ENCODE measurements around the gene DNAI4. TPM values are rescaled to one million over a fixed set of nuclear protein-coding genes. Genes with fewer than 3 reads are reported as not detected.
"Not testable (repeated sequence)": the region's sequence is repeated elsewhere in the genome, so short reads cannot be mapped to it uniquely, and the experiment has no call there.

The DNAI4 gene, protein sequence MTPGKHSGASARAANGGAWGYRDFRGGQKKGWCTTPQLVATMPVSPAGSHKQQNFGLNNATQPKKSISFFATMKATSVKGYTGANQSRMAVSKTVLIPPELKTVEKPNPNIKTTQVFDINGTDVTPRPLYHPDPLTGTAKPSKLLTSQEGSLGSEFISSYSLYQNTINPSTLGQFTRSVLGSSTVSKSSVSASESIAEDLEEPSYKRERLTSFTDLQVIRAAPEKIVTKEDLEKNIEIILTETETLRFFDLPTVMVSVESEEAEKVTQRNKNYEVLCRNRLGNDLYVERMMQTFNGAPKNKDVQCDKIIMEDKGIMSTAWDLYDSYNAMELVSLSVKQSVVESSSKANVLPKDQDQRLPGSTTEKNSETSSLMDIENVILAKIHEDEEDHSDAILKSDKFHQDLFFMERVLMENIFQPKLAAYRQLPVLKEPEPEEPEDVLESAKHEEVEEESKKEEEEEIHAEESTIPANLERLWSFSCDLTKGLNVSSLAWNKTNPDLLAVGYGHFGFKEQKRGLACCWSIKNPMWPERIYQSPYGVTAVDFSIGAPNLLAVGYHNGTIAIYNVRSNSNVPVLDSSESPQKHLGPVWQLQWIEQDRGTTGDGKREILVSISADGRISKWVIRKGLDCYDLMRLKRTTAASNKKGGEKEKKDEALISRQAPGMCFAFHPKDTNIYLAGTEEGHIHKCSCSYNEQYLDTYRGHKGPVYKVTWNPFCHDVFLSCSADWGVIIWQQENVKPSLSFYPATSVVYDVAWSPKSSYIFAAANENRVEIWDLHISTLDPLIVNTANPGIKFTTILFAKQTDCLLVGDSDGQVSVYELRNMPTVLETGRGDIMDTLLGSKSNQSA
- total RNA-seq (ENCODE audit: unreplicated experiment) = 5.1 TPM
- long read RNA-seq, partial matches to known transcripts = 0 of 2 reads
- long read RNA-seq, other reads (novel, unspliced or antisense) = 2 of 2 reads

GRCh38 chr1:66924756-66925557 lies at the start of gene DNAI4, which contains the start of gene MIER1:
Gene DNAI4, minus strand, starts transcription at chr1:66924856. Its CDS starts 25 bp downstream, at chr1:66924831.
Gene MIER1, plus strand, starts transcription at chr1:66924990. Its CDS starts 39 bp downstream, at chr1:66925029.
- peaks cover 22% of the 10 kb centered on the region for H3K4me1 Mint-ChIP-seq (ENCODE audit: unreplicated experiment)
- peak within 1 kb of the TSS; percentile 95 for H3K4me3 Mint-ChIP-seq (ENCODE audit: unreplicated experiment)
- peaks cover 13% of the 10 kb centered on the region for H3K27me3 Mint-ChIP-seq (ENCODE audit: unreplicated experiment)
- peaks cover 5% of the 10 kb centered on the region for H3K36me3 Mint-ChIP-seq (ENCODE audit: low read depth, unreplicated experiment)
- peak; percentile 98 for DNase-seq (ENCODE audit: low spot score)
- peak within 1 kb of the TSS; percentile 94 for H3K27ac Mint-ChIP-seq (ENCODE audit: unreplicated experiment)
- H3K9me3 Mint-ChIP-seq (ENCODE audit: unreplicated experiment) = no peaks in the 10 kb centered on the region
- TF ChIP-seq, protein P1, sequence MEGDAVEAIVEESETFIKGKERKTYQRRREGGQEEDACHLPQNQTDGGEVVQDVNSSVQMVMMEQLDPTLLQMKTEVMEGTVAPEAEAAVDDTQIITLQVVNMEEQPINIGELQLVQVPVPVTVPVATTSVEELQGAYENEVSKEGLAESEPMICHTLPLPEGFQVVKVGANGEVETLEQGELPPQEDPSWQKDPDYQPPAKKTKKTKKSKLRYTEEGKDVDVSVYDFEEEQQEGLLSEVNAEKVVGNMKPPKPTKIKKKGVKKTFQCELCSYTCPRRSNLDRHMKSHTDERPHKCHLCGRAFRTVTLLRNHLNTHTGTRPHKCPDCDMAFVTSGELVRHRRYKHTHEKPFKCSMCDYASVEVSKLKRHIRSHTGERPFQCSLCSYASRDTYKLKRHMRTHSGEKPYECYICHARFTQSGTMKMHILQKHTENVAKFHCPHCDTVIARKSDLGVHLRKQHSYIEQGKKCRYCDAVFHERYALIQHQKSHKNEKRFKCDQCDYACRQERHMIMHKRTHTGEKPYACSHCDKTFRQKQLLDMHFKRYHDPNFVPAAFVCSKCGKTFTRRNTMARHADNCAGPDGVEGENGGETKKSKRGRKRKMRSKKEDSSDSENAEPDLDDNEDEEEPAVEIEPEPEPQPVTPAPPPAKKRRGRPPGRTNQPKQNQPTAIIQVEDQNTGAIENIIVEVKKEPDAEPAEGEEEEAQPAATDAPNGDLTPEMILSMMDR (IDR thresholded peaks at IDR 0.05; ENCODE audit: unreplicated experiment) = no peak

- peaks cover 36% of the 10 kb centered on the region for H3K36me3 Mint-ChIP-seq (ENCODE audit: low read depth, unreplicated experiment)
- no peak overlapping the region for H3K27ac Mint-ChIP-seq (ENCODE audit: unreplicated experiment)
These were observed 43.9 kb upstream of the DNAI4 start for GRCh38 chr1:66968574-66968973.

GRCh38 chr1:66966188-66966873 lies 41.7 kb upstream of the DNAI4 start:
- not testable (repeated sequence) for H3K9me3 Mint-ChIP-seq (ENCODE audit: unreplicated experiment); H3K4me1 Mint-ChIP-seq (ENCODE audit: unreplicated experiment); H3K27ac Mint-ChIP-seq (ENCODE audit: unreplicated experiment); DNase-seq (ENCODE audit: low spot score); H3K27me3 Mint-ChIP-seq (ENCODE audit: unreplicated experiment)
- peaks cover 36% of the 10 kb centered on the region for H3K36me3 Mint-ChIP-seq (ENCODE audit: low read depth, unreplicated experiment)
- H3K4me3 Mint-ChIP-seq (ENCODE audit: unreplicated experiment) = peak overlapping the region; percentile 18

More at GRCh38 chr1:66968574-66968973, 43.9 kb upstream of the DNAI4 start:
- TF ChIP-seq, protein P1 (IDR thresholded peaks at IDR 0.05; ENCODE audit: unreplicated experiment) = no peak
- Mint-ChIP-seq H3K4me3 (ENCODE audit: unreplicated experiment) (no peak overlapping the region), H3K4me1 (ENCODE audit: unreplicated experiment) (no peaks in the 10 kb centered on the region), H3K27me3 (ENCODE audit: unreplicated experiment) (no peaks in the 10 kb centered on the region), H3K9me3 (ENCODE audit: unreplicated experiment) (no peaks in the 10 kb centered on the region)
- DNase-seq (ENCODE audit: low spot score) = no peak

DNA sequence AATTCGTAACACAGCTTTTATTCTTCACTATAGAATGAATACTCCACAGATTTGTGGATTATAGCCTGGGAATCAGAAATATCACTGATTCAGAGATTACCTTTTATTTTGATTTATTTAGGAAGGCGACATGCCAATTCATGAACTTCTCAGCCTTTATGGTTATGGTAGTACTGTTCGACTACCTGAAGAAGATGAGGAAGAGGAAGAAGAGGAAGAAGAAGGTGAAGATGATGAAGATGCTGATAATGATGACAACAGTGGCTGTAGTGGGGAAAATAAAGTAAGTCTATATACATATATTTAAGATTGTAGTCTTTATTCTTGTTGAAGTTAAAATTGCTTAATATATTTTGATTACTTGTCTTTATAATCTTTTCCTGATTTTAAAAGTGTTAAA lies 33.3 kb upstream of the DNAI4 start:
- no peak overlapping the region for H3K4me3 Mint-ChIP-seq (ENCODE audit: unreplicated experiment)
- H3K4me1 Mint-ChIP-seq (ENCODE audit: unreplicated experiment) = peaks cover 9% of the 10 kb centered on the region
- TF ChIP-seq, protein P1 (IDR thresholded peaks at IDR 0.05; ENCODE audit: unreplicated experiment) = no peak
- H3K9me3 Mint-ChIP-seq (ENCODE audit: unreplicated experiment) = no peaks in the 10 kb centered on the region
- H3K36me3 Mint-ChIP-seq (ENCODE audit: low read depth, unreplicated experiment) = peaks cover 2% of the 10 kb centered on the region
- H3K27me3 Mint-ChIP-seq (ENCODE audit: unreplicated experiment) = no peaks in the 10 kb centered on the region
- no peak for DNase-seq (ENCODE audit: low spot score)
- no peak overlapping the region for H3K27ac Mint-ChIP-seq (ENCODE audit: unreplicated experiment)
